ENCODE data around the gene MTA1. TPM values are rescaled to one million over a fixed set of nuclear protein-coding genes. Genes with fewer than 3 reads are reported as not detected.

MTA1 gene
- total and polyA plus RNA-seq, 4 donors = 3.7 to 28.1 (median 21.0) TPM

DNA sequence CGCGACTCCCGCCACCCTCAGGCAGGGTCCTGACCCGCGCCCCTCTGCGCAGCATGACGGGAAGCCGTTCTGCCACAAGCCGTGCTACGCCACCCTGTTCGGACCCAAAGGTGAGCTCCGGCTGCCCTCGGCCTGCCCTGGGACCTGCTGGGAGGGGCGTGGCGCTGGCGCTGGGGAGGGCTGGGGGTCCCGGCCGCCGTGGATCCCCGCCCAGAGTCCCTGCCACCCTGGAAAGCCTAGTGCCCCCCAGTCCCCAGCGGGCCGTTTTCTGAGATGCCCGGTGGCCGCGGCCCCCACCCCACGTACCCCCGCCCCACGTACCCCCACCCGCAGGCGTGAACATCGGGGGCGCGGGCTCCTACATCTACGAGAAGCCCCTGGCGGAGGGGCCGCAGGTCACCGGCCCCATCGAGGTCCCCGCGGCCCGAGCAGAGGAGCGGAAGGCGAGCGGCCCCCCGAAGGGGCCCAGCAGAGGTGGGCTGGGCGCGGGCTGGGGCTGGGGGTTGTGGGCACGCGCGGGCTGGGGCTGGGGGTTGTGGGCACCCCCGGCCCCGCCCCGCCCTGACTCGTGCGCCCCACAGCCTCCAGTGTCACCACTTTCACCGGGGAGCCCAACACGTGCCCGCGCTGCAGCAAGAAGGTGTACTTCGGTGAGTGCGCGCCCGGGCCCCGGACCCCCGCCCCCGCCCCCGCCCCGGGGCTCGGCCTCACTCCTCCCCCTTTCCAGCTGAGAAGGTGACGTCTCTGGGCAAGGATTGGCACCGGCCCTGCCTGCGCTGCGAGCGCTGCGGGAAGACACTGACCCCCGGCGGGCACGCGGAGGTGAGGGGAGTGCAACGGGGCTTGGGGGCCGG, 59.0 kb downstream of the MTA1 start:
- no peak for DNase-seq (ENCODE audit: low spot score)
- H3K27ac ChIP-seq (ENCODE audit: low read depth in 1 of 2, low read length in 2 of 2) = no peak overlapping the region
- no peaks in the 10 kb centered on the region for H3K36me3 ChIP-seq (ENCODE audit: control insufficient read depth in 4 of 4, insufficient read depth in 3 of 4, low read depth in 1 of 4, low read length in 3 of 4)
- 59% methylated on average over 81 of the region's 81 CpGs for WGBS
- no peaks in the 10 kb centered on the region for H3K27me3 ChIP-seq (ENCODE audit: control insufficient read depth in 4 of 4, insufficient read depth in 4 of 4, low read length in 3 of 4)
- H3K9me3 ChIP-seq (ENCODE audit: control insufficient read depth in 4 of 4, low read length in 3 of 4) = no peaks in the 10 kb centered on the region
- H3K4me3 ChIP-seq (ENCODE audit: low read depth in 1 of 3, low read length in 3 of 3) = no peak overlapping the region
- H3K4me1 ChIP-seq (ENCODE audit: control insufficient read depth in 4 of 4, insufficient read depth in 4 of 4, low read length in 3 of 4) = peaks cover 30 to 57% (median 41%) of the 10 kb centered on the region in 4 donors
- TF ChIP-seq GABPA (IDR thresholded peaks at IDR 0.05 in 1 of 2, conservative IDR thresholded peaks at IDR 0.05 in 1 of 2) (no peak), NR2F2 (IDR thresholded peaks at IDR 0.05) (no peak), FOXA1 (IDR thresholded peaks at IDR 0.05) (no peak)
- TF ChIP-seq, protein P1, sequence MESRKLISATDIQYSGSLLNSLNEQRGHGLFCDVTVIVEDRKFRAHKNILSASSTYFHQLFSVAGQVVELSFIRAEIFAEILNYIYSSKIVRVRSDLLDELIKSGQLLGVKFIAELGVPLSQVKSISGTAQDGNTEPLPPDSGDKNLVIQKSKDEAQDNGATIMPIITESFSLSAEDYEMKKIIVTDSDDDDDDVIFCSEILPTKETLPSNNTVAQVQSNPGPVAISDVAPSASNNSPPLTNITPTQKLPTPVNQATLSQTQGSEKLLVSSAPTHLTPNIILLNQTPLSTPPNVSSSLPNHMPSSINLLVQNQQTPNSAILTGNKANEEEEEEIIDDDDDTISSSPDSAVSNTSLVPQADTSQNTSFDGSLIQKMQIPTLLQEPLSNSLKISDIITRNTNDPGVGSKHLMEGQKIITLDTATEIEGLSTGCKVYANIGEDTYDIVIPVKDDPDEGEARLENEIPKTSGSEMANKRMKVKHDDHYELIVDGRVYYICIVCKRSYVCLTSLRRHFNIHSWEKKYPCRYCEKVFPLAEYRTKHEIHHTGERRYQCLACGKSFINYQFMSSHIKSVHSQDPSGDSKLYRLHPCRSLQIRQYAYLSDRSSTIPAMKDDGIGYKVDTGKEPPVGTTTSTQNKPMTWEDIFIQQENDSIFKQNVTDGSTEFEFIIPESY (IDR thresholded peaks at IDR 0.05) = no peak
- H3K9ac ChIP-seq (ENCODE audit: low read depth in 1 of 2, low read length in 2 of 2) = no peak overlapping the region

DNA sequence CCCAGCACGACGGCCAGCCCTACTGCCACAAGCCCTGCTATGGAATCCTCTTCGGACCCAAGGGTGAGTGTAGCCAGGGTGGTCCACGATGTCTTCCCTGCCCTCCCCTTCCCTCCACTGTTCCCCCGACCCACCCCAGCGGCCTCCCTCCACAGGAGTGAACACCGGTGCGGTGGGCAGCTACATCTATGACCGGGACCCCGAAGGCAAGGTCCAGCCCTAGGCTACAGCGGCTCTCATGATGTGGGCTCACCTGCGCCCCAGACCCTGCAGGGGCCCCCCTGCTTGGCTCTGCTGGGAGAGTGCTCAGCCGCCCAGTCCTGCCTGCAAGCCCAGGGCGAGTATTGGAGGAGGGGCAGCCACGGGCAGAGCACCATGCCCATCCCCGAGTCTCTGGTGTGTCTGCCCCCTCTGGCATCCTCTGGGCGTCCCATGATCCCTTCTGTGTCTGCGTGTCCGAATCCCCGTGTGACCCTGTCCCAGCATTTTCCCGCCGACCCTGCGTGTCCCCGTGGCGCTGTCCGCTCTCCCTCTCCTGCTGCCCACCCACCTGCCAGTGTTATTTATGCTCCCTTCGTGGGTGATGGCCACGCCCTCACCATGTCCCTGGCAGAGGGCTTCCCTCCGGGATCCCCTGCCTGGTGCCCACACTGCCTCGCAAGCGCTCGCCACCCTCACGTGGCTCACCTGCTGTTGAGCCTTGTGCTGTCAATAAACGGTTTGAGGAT, 60.0 kb downstream of the MTA1 start:
- peaks cover 27 to 51% (median 36%) of the 10 kb centered on the region in 4 donors for H3K4me1 ChIP-seq (ENCODE audit: control insufficient read depth in 4 of 4, insufficient read depth in 4 of 4, low read length in 3 of 4)
- no peak overlapping the region for H3K9ac ChIP-seq (ENCODE audit: low read depth in 1 of 2, low read length in 2 of 2)
- no peak overlapping the region for H3K4me3 ChIP-seq (ENCODE audit: low read depth in 1 of 3, low read length in 3 of 3)
- 72% methylated on average over 34 of the region's 34 CpGs for WGBS
- TF ChIP-seq YY1 (IDR thresholded peaks at IDR 0.05) = no peak
- TF ChIP-seq, protein P2, sequence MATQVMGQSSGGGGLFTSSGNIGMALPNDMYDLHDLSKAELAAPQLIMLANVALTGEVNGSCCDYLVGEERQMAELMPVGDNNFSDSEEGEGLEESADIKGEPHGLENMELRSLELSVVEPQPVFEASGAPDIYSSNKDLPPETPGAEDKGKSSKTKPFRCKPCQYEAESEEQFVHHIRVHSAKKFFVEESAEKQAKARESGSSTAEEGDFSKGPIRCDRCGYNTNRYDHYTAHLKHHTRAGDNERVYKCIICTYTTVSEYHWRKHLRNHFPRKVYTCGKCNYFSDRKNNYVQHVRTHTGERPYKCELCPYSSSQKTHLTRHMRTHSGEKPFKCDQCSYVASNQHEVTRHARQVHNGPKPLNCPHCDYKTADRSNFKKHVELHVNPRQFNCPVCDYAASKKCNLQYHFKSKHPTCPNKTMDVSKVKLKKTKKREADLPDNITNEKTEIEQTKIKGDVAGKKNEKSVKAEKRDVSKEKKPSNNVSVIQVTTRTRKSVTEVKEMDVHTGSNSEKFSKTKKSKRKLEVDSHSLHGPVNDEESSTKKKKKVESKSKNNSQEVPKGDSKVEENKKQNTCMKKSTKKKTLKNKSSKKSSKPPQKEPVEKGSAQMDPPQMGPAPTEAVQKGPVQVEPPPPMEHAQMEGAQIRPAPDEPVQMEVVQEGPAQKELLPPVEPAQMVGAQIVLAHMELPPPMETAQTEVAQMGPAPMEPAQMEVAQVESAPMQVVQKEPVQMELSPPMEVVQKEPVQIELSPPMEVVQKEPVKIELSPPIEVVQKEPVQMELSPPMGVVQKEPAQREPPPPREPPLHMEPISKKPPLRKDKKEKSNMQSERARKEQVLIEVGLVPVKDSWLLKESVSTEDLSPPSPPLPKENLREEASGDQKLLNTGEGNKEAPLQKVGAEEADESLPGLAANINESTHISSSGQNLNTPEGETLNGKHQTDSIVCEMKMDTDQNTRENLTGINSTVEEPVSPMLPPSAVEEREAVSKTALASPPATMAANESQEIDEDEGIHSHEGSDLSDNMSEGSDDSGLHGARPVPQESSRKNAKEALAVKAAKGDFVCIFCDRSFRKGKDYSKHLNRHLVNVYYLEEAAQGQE (IDR thresholded peaks at IDR 0.05) = no peak
- TF ChIP-seq FOXA1 (IDR thresholded peaks at IDR 0.05) = no peak
- TF ChIP-seq TAF1 (conservative IDR thresholded peaks at IDR 0.05) = no peak
- TF ChIP-seq, protein P3, sequence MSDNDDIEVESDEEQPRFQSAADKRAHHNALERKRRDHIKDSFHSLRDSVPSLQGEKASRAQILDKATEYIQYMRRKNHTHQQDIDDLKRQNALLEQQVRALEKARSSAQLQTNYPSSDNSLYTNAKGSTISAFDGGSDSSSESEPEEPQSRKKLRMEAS (IDR thresholded peaks at IDR 0.05) = no peak
- TF ChIP-seq RXRA (IDR thresholded peaks at IDR 0.05) = no peak
- no peak for TF ChIP-seq JUND (IDR thresholded peaks at IDR 0.05)
- no peak for TF ChIP-seq EGR1 (IDR thresholded peaks at IDR 0.05; ENCODE audit: low read depth in 2 of 2)
- TF ChIP-seq, protein P4, sequence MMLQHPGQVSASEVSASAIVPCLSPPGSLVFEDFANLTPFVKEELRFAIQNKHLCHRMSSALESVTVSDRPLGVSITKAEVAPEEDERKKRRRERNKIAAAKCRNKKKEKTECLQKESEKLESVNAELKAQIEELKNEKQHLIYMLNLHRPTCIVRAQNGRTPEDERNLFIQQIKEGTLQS (IDR thresholded peaks at IDR 0.05) = no peak
- TF ChIP-seq HNF4G (IDR thresholded peaks at IDR 0.05) = no peak
- TF ChIP-seq, protein P1 (IDR thresholded peaks at IDR 0.05) = no peak
- TF ChIP-seq FOXA2 (IDR thresholded peaks at IDR 0.05) = no peak
- TF ChIP-seq CTCF (IDR thresholded peaks at IDR 0.05; ENCODE audit: low read depth, low read length, missing input control) = no peak
- TF ChIP-seq GABPA (IDR thresholded peaks at IDR 0.05 in 1 of 2, conservative IDR thresholded peaks at IDR 0.05 in 1 of 2) = no peak
- TF ChIP-seq HNF4A (conservative IDR thresholded peaks at IDR 0.05) = no peak
- TF ChIP-seq NR2F2 (IDR thresholded peaks at IDR 0.05) = no peak
- no peaks in the 10 kb centered on the region for H3K27me3 ChIP-seq (ENCODE audit: control insufficient read depth in 4 of 4, insufficient read depth in 4 of 4, low read length in 3 of 4)
- H3K36me3 ChIP-seq (ENCODE audit: control insufficient read depth in 4 of 4, insufficient read depth in 3 of 4, low read depth in 1 of 4, low read length in 3 of 4) = peaks cover 0 to 1% (median 0%) of the 10 kb centered on the region in 4 donors
- H3K9me3 ChIP-seq (ENCODE audit: control insufficient read depth in 4 of 4, low read length in 3 of 4) = no peaks in the 10 kb centered on the region
- no peak for DNase-seq (ENCODE audit: low spot score)
- H3K27ac ChIP-seq (ENCODE audit: low read depth in 1 of 2, low read length in 2 of 2) = no peak overlapping the region
